D341Med (cell line): ENCODE measurements around the gene ALG14.
"Not testable (repeated sequence)": the region's sequence is repeated elsewhere in the genome, so short reads cannot be mapped to it uniquely, and the experiment has no call there.

Source experiments
- DNase-seq: peaks from one replicate; pipeline ENCODE4 v3.0.0; 2012; ENCODE audit warnings: low spot score

The ALG14 gene

DNA sequence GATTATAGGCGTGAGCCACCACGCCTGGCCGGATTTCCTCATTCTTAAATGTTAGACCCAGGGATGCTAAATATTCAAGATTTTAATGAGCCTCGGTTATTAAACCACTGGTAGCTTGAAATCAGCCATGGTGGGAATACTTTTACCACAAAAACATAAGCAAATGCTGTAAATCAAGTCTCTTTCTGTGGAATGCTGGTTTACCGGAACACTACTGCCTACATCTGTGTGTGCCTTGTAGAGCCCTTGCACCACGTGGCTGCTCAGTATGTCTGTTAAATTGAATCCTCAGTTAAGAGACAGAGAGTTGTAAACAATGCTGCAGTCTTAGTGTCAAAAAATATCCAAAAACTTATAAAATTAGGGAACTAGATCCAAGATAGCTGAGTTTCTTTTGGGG lies 119.0 kb downstream of the ALG14 start:
- DNase-seq = no peak

DNA sequence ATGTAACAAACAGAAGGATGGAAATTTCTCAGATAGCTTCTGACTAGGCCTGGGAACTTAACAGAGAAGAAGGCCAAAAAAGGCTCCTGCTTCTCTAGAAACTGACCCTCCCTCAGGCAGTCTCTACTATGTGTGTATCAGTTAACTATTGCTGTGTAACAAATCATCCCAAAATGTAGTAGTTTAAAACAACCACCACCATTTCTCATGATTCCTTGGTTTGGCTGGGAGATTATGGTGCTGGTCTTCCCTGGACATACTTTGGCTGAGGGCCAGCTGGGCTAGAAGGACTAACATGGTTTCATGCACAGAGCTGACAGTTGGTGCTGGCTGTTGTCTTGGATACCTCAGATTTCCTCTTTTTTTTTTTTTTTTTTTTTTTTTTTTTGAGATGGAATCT lies 119.6 kb downstream of the ALG14 start:
- DNase-seq = no peak

DNA sequence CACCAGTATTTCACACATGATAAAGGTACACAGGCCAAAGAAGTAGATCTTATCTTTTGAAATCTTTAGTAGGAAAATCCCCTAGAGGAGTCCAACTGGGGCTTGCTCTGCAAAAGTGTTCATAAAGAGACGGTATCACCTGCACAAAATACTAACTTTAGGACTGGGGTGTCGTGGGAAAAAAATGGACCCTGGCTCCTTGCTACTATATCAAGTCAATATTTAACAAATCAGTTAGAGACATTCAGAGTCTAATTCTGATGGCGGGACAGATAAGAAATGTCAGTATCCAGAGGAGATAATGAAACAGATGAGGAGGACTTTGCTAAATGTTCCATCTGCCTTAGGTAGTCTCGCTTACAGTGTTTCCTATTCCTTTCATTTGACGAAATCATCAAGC lies 120.2 kb downstream of the ALG14 start:
- no peak for DNase-seq

DNA sequence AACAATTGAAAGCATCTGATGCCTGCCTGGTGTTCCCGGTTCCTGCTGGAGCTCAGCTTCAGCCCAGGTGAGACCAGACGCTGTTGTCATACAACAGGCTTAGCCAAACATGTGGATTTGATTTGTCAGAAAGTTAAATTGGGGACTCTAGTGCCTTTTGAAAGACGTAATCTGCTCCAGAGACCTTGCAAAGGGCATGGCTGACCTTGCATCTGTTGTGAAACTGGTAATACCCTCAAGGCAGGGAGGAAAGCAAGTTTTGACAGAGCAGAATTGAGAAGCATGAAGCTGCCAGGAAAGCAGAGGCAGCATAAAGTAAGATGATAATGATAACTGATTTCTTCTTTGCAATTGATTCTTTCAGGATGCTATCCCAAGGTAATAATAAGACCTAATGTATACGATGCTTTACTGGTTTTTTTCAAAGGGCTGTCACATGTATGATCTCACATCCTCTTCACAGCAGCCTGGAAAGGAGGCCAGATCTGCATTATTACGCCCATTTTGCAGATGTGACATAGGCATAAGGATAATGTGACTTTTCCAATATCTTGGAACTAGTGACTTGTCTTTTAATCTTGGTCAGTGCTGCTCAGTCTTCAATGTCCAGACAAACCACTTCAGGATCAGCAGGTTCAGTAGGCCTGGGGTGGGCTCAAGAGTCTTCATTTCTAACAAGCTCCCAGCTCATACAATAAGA lies 121.1 kb downstream of the ALG14 start:
- DNase-seq = no peak

DNA sequence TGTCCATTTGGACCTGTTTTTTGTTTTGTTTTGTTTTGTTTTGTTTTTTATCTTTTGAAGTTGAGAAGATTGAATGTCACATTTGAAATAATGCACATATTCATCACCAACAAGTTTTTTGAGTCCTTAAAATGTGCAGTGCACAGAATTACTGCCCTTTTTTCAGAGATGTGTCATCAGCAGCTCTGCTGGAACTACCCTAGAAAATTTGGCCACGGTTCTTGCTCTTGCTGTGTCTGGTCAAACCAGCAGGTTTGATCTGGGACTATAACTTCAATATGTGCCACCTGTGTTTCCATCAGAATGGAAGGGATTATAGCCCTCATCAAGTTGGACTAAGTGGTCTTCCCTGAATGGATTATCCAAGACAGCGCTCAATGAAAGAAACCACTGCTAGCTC lies 121.7 kb downstream of the ALG14 start:
- DNase-seq = no peak

DNA sequence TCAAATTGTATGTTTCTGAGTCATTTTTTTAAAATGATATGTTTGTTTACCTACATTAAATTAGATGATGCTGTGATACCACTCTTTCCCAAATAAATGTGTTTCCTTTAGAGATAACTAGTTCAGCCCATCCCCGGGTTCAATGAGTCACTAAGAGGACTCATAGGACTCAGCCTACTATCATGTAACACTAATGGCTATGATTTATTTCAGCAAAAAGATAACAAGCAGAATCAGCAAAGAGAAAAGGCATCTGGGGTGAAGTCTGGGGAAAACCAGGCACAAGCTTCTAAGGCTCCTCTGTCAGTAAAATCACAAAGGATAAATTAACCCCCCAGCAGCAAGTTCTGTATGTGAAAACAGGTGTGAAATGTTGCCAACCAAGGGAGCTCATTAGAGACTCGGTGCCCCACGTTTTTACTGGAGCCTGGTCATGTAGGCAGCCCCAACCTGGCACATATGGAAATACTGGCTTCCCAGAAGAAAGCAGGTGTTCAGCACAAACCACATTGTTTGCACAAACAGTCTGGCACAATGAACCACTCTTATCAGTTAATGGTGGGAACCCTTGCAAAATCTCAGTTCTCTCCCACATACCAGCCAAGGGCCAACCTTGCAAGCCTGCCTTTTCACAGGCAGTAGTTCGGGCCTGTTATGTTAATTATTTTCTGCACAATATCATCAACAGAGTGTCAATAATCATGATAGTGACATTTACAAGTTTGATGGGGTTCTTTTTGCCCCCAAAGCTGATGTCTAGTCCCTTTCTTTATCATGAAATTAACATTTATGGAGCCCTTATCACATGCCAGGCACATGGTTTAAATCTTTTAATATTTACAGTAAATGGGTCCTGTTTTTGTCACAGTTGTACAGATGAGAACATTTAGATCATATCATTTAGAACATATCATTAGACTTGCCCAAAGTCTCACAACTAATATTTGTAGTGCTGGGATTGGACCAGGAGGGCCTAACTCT lies 122.8 kb downstream of the ALG14 start:
- DNase-seq = no peak

DNA sequence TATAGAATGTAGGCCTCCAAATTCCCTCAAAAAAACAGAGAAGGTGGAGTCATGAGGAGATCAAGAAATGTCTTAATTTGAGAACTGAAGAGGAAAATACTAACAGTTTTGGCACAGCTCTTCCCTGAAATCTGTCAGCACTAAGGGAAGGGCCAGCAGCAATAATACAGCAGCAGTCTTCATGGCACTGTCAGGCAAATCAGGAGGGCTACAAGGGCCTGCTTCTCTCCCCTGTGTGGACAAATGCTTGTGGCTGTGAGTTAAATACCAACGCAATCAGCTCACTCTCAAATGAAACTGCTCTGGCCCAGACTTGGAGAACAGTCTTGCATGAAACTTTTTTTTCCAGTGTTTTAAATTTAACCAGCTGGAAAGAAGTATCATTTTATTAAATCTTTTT lies 125.3 kb downstream of the ALG14 start:
- no peak for DNase-seq

DNA sequence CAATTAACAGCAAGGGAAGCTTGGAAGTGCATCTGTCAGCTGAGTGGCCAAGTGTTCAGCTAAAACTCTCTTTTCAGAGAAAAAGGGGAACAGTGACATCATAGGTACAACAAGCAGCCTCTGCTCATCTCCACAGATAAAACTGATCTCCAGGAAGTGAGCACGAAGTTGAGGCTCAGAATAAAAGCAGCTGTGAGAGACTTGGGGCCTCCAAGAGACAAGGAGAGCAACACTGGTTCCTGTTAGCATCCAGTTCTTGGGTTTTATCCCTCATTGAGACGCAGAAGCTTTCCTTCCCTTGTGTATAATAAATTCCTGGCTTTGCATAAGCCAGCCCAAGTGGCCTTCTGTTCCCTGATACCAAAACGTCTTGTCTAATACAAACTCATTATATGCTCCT lies 125.9 kb downstream of the ALG14 start:
- no peak for DNase-seq

DNA sequence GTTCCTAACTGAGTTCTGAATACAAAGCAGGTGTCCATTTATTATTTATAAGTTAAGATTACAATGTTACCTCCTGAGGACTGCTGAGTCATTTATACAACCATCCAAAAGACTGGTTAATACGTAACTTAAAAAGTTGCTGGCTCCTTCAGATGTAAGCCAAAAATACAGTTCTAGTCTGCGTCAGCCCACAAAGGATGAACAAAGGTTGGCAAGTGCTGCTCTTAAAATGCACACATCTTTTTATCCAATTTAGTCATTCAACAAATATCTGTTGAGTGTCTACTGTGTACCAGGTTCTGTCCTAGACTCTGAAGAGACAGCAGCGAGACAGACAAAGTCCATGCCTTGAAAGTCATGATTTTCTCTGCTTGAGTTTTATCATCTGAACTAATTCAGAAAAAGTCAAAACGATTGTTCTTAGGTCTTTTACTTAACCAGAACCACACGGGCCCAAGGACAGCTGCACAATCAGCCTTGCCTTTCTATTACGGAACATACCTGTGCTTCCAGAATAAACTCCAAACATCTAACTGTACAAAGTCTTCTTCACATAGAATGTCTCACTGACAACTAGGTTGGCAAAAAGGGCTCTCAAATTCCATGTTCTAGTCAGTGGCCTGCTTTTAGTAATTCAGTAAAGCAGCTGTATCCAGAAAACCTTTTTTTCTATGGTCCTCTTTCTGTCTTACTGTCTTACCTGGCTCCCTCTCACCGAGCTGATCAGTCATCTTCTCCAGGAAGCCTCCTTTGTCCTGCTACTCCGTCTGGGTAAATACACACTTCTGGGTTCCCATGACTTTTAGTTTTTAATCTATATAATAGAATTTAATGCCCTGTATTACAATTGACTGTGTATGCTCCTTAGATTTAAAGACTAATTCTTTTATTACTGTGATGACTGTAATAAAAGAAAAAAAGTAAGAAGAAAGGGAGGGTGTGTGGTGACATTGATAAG lies 130.3 kb downstream of the ALG14 start:
- no peak for DNase-seq

DNA sequence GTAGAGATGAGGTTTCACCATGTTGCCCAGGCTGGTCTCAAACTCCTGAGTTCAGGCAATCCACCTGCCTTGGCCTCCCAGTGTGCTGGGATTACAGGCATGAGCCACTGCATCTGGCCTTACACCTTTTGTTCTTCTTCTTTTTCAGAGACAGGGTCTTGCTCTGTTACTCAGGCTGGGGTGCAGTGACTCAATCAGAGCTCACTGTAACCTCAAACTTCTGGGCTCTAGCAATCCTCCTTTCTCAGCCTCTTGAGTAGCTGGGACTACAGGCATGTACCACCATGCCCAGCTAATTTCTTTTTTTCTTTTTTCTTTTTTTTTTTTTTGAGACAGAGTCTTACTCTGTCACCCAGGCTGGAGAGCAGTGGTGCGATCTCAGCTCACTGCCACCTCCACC lies 131.3 kb downstream of the ALG14 start:
- DNase-seq = not testable (repeated sequence)

DNA sequence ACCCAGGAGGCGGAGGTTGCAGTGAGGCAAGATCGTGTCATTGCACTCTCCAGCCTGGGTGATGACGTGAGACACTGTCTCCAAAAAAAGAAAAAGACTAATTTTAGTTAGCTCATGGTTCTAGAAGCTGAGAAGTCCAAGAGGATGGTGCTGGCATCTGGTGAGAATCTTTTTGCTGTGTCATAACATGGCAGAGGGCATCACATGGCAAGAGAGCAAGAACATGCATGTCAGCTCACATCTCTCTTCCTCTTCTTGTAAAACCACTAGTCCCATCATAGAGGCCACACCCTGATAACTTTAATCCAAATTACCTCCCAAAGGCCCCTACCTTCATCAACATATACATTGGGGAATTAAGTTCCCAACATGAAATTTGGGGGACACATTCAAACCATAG lies 132.0 kb downstream of the ALG14 start:
- no peak for DNase-seq

DNA sequence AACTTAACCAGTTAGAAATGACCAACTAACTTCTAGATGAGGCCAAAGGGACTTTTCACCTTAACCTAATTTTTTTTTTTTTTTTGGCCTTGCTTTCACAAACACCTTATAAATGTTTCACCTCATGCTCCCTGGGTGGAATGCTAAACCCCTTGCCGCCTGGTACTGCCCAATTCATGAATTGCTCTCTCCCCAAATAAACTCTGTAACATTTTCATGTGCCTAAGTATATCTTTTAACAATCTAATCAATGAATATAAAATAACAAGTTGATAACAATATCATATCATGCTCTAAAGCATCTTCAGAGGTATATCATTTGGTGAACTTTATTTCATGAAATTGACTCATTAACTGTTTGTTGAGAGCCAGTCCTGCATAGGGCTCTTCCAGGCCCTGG lies 134.9 kb downstream of the ALG14 start:
- no peak for DNase-seq

DNA sequence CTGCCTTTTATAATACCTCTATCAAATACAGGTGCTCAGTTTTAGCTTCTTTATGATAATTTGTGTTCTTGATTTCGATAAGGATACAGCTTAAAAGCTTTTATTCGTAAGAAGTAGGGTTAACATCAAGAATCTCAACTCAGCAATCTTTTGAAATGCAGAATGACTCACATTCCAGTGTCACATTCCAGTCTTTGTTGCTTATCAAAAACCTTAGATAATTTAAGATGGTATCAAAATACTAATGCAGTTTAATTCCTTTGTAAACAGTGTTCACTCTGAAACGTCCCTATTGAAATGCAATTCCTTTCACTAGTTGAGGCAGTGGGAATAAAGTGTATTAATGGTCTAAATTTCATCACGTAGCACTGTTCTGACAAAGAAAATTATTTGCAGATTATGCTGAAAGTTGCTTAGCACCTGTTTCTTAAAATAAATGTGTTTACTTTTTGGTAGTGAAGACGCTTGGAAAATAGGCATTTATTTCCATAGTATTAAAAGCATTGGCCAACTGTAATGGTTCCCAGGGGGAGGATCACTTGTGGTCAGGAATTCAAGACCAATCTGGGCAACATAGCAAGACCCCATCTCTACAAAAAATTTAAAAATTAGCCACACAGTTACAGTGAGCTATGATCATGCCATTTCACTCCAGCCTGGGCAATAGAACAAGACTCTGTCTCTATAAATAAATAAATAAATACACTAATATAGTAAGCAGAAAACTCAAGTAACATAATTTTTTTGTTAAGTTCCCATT lies 135.7 kb downstream of the ALG14 start:
- DNase-seq = no peak

DNA sequence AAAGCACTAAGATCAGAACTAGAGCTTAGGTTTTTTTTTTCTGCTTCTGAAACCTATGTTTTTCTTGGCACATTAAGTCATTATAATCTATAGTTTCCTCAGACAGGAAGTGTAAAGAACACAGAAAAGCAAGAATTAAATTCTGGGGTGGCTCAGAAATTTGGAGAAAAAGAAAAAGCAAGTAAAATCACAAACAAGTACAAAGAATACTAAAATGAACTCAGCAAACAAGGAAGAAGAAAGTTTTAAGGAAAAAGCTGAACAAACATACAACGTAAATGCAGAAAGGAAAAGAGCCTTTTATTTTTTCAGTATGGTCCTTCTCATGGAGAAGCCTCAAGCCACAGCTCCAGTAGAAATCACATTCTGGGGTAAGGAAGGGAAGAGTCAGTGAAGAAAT lies 137.3 kb downstream of the ALG14 start:
- no peak for DNase-seq

DNA sequence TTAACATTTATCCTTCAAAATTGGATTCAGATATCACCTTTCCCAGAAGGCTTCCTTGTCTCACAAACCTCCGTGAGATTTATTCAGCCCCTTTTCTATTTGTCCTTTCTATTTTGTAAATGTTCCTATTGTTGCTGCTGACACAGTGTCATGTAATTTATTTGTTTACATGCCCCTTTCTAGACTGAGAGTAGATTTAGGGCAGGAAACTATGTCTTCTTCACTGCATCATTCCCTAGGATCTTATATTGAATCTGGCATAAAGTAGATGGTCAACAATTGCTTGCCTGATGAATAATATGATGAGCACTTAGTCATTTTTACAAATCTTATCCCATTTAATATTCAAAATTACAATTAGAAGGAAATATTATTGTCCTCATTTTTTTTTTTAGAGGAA lies 137.7 kb downstream of the ALG14 start:
- DNase-seq = no peak

DNA sequence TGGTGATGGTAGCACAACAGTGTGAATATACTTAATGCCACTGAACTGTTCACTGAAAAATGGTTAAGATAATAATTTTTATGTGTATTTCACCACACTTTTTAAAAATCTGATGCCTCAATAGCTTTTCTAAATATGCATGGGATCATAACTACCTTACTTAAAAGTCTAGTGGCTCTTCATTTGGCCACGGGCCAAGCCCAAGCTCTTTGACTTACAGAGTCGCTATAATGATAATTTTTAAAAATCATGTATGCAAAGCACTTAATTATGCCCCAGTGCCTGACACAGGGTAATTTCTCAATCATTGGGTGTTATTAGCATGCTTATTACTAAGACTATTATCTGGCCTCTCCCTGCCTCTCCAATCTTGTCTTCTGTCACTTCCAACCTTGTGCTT lies 138.2 kb downstream of the ALG14 start:
- DNase-seq = no peak

DNA sequence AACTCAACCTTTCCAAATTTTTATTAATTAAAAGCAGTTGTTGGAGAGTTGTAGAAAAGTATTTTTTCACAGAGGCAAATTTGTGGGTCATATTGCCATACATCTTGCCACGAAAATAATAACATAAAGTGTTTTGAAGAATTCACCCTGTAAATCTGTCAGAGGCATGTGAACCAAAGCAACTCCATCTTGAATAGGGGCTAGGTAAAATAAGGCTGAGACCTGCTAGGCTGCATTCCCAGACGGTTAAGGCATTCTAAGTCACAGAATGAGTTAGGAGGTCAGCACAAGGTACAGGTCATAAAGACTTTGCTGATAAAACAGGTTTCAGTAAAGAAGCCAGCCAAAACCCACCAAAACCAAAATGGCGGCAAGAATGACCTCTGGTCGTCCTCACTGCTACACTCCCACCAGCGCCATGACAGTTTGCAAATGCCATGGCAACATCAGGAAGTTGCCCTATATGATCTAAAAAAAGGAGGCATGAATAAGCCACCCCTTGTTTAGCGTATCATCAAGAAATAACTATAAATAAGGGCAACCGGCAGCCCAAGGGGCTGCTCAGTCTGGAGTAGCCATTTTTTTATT lies 141.4 kb downstream of the ALG14 start:
- no peak for DNase-seq

DNA sequence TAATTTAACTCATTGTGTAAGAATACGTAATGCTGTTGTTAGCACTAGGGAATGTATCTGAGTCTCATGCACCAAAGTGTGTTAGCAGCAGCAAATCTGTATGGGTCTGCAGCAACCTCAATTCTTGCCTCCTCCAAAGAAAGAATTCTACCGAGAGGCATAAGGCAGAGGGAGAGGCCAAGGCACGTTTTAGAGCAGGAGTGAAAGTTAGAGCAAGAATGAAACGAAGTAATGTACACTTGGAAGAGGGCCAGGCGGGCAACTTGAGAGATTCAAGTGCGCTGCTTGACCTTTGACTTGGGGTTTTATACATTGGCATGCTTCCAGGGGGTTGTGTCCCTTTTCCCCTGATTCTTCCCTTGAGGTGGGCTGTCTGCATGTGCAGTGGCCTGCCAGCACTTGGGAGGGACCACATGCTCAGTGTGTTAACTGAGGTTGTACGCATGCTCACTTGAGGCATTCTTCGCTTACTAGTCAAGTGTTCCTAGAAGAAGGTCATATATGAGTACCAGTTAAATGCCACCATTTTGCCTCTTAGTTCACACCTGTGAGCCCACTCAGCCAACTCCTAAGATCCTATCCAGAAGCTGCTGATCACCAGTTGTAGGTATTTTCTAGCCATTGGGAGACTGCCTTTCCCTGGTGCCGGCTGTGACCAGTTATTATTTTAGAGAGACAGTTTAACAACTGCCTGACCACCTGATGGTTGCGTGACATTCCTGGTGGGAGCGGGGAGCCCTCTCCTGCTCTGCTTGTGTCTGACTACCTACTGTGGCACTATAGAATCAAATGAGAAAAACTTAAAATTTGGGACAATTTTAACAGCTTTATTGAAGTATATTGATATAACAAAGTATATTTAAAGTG lies 143.2 kb downstream of the ALG14 start:
- DNase-seq = no peak

DNA sequence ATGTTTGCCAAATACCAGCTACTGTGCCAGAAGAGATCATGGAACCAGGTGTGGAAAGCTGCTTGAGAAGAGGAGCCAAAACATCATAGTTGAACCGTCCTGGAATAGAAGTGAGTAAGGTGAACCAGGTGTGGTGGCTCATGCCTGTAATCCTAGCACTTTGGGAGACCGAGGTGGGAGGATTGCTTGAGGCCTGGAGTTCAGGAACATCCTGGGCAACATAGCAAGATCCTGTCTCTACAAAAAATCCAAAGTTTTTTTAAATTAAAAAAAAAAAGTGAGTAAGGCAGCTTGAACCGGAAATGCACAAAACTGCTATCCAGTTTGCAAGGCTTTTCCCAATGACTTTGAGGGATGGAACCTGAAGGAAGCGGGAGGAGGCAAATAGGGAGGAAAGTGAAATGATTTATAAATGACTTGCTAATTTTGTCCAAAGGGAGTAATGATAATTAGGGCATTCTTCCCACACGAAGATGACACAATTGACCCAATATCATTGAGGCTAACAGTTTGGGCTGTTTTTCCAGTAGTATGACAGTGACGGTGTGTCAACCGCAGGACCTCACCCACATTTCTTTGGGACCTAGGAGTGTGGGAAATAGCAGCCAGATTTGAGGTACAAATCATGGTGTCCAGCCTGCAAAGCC lies 144.3 kb downstream of the ALG14 start:
- DNase-seq = no peak
